GM18499 (cell line): Measurements from ENCODE around the gene LILRA6.
"Not testable (repeated sequence)": the region's sequence is repeated elsewhere in the genome, so short reads cannot be mapped to it uniquely, and the experiment has no call there.

ENCODE experiments used
- ATAC-seq: cut with Tn5 transposase; IDR thresholded peaks from one replicate; pipeline ENCODE4 v1.9.1; 2021; ENCODE audit warnings: moderate number of reproducible peaks; ENCODE audit not compliant: insufficient read depth, unreplicated experiment

LILRA6 gene

DNA sequence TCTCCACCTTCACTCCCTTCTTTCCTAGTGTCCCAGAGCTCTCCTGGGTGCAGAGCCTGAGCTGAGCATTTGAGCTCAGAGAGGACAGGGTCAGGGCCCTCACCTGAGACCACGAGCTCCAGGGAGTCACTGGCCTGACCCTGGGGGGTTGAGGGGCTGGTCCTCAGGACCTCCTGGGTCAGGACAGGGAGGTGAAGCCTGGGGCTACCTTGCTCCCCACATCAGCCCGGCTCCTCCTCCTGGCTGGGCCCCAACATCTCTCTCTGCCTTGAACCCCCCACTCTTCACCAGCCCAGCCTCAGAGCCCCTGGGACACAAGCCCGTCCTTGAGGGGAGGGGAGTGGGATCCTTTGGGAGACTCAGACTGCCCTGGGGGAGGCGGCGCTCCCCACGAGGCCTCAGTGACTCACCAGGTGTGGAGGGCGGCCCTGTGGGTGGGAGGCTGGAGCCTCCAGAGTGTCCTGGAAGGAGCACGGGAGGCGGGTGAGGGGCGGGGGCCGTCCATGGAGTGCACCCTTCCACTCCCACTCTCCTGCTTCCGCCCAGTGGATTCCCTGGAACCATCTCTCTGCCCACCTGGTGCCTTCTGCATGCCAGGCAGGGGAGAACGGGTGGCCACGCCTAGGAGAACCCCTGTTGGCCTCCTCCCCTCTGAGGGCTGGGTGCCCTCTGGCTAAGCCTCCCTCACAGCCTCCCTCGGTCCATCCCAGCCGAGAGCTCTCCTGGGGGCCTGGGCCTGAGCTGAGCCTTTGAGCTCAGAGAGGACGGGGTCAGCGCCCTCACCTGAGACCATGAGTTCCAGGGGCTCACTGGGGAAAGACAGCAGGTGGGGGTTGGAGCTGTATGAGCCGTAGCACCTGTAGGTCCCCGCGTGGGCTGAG lies 2.9 kb downstream of the LILRA6 start:
- ATAC-seq = not testable (repeated sequence)

DNA sequence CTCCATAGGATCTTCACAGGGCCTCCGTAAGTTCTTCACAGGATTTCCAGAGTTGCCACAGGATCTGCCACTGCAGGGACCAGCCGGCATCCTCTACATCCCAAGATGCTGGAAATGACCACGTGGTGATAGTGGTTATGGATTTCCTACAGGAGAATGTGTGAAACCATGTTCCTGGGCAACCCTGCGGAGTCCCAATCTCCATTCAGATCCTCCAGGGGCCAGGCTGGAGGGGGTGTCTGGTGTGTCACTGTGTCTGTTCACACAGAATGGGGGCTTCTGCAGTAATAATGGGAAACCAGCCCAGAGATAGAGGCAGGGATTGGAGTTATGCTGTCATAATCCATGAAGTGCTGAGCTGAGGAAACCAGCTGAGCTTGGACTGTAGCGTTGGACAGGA lies 8.6 kb downstream of the LILRA6 start:
- ATAC-seq = no peak

DNA sequence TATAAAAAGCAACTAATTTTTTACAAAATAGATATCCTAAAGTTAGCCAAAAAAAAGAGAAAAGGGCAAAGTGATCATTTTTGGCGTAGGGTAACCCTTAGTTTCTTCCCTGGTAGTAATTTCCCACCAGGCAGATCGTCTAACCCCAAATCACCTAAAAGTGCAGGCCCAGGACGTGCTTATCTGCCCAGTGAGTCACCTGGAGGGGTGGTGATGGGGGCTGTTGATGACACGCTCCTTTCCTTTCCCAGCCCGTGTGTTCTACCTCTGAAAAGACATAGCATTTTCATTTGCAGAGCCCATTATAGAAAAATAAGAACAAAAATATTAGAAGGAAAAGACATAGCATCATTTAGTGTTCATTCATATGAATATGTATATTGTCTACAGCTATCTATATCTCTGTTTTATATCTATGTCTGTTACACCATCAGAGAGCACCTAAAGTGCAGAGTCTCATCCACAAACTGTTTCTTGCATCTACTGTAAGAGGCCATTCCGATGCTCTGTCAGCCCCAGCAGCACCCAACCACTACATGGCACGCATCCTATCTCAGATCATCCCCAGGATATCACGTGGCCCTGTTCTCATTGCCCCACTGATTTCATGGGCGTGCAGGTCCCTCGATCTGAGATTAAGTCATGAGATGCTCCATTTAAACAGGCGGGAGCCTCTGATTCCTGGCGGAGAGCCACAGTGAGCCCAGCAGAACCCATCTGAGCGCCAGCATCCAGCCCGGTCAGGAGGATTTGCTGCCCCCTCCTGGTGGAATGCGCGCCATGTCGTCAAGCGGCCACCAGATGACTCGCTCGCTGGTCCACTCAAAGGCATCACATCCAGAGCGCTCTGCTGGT lies 11.3 kb downstream of the LILRA6 start:
- ATAC-seq = no peak

DNA sequence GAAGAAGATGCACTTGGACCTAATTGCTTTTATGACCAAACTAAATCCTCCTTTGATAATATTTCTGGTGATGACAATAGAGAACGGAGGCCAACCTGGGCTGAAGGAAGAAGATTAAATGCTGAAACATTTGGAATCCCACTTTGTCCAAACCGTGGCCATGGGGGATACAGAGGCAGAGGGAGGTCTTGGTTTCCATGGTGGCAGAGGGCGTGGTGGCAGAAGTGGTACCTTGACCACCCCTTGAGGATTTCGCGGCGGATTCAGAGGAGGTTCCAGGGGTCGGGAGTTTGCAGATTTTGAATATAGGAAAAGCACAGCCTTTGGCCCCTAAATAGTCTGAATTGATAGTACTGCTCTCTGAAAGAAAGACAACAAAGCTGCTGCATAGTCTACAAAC lies 12.6 kb downstream of the LILRA6 start:
- no peak for ATAC-seq

DNA sequence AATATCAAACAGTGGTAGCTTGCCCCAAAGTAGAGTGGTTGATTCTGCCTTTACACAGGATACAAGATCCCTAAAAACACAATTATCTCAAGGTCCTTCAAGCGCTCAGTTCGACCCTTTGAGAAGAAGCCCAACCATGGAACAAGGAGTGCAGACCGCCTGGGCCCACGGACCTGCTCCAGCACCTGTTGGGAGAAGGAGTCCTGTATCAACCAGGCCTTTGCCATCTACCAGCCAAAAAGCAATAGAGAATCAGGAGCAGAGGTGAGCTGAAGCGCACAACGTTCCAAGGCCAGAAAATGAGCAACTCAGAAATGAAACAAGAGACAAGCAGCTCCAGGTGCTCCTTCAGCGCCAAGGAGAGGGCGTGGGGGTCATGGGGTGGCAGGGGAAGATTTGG lies 13.4 kb downstream of the LILRA6 start:
- no peak for ATAC-seq

DNA sequence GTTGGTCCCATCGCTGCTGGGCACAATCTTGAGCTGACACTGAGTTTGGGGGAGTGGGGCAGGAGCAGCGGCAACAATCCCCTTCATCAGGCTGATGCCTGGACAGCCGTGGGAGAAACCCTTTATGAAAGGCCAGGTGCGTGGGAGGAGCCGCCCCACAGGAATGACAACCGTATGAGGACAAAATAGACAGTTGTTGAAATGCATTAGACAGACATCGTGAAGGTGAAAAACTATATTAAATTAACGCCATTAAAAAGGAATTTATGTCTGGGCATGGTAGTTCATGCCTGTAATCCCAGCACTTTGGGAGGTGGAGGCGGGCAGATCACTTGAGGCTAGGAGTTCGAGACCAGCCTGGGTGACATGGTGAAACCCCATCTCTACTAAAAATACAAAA lies 18.0 kb downstream of the LILRA6 start:
- ATAC-seq = not testable (repeated sequence)

DNA sequence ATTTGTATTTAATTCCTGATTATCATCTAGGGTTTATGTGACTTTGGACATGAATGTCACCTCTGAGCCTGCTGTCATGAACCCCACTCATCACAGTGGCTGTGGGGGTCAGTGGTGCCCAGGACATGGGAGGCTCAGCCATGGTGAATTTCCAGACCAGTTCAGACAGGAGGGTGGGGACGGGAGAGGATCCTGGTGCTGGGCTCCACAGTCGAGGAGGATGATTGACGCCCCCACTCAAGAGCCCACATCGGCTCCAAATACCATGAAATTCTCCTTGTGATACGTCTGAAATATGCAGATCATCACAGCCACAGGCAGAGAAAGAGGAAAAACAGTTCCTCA lies 18.7 kb downstream of the LILRA6 start:
- not testable (repeated sequence) for ATAC-seq

DNA sequence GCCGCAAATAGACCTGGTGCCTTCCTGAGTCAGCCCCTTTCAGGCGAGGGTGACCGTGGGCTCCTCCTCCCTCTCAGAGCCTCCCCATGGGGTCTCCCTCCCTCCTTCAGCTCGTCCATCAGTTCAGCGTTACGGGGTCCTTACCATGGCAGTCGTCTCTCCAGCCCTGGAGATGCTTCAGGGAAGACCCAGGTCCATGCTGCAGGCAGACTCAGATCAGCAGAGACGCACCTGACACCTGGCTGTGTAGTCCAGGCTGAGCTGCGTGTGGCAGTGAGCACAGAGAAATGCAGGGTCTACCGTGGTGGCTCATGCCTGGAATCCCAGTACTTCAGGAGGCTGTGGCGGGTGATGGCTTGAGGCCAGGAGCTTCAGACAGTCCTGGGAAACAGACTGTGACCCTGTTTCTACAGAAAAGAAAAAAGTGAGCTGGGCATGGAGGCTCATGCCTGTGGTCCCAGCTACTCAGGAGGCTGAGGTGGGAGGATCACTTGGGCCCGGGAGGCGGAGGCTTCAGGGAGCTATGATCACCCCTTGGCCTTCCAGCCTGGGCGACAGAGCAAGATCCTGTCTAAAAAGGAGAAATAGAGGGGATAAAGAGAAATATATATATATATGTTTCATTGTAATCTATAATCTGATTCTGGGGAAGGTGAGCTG lies 19.2 kb downstream of the LILRA6 start:
- not testable (repeated sequence) for ATAC-seq

DNA sequence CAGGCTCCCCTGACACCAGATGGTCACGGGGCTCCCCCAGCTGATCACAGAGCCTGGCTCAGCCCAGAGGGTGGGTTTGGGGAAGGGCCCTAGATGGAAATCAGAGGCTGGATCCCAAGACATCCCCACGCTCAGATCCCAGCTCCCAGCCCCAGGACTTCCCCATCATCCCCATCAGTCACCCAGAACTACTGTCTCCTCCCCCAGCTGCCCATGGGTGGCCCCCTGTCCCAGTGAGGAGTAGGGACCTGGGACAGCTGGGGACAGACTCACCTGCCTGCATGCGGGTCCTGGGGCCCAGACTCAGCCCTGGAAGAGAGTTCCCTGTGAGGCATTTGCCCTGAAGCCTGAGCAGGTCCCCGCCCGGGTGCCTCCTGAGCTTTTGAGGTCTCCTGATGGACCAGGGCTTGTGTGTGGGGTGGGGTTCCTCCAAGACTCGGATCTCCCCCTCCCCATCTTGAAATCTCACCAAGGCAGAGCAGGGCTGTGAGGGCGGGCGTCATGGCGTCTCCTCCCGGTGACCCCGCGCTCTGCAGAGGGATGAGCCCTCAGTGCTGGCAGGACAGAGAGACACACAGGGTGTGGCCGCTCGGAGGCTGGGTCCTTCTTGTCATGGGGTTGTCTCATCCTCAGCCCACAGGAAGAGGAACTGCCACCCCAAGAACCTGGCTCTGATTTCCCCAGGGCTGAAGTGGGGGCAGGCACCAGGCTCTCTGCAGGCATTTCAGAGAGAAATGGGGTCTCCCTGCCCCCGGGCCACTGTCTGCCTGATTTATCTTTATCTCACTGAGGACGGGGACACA lies 19.9 kb downstream of the LILRA6 start, which contains the start of gene LILRB3:
Gene LILRB3, minus strand, starts transcription at position 534 of the 803 bp plus-strand sequence. Its CDS starts 31 bp downstream, at position 503.
- not testable (repeated sequence) for ATAC-seq

DNA sequence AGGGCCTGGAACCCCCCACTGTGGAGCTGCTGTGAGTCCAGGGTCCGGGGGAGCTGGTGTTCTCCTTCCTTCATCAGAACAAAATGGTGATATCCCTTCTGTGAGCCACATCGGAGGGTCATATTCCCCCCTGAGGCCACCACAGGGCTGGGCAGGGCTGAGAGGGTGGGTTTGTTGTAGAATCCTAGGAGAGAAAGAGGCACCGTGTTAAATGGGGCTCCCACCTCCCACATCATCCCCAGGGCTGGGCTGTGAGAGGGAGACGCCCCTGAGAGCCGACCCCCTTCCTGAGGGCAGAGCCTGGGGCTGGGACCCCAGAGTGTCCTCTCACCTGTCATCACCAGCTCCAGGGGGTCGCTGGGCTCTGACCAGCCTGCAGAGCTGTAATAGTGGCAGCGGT lies 20.6 kb downstream of the LILRA6 start:
- ATAC-seq = not testable (repeated sequence)

DNA sequence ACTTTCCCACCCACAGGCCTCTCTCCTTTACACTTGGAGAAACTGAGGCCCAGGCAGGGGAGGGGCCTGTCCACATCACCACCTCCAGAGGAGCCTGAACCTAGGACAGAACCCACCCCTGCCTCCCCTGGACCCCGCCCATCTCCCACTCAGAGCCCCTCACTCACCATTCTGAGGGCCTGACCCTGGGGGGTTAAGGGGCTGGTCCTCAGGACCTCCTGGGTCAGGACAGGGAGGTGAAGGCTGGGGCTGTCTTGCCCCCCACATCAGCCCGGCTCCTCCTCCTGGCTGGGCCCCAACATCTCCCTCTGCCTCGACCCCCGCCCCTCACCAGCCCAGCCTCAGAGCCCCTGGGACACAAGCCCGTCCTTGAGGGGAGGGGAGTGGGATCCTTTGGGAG lies 22.9 kb downstream of the LILRA6 start:
- ATAC-seq = not testable (repeated sequence)

DNA sequence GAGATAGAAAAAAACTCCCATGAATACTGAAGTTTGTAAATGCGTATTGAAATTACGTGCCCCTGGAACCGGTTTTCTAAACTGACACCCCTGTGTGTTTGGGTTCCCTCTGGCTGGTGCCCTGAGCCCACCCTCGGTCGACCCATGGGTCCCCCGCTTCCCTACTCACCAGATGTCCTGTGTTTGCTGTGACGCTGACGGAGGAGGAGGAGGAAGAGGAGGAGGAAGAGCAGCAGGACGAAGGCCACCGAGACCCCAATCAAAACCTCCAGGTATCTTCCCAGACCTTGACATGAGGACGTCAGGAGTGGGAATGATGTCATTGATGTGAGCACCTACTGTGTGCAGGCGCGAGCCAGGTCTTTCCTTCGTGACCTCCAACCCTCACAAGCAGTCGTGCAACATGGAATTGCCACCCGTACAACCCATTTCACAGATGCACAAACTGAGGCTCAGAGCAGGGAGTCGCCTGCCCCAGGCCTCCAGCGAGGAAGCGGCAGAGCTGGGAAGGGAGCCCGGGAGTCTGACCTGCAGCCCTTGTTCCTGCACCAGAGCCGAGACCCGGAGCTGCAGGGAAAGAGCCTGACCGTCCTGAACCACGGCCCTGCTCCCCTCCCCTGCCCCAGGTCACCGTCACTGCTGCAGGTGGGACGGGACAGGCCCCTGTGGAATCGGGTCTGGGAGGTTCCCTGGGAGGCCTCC lies 23.5 kb downstream of the LILRA6 start:
- no peak for ATAC-seq

DNA sequence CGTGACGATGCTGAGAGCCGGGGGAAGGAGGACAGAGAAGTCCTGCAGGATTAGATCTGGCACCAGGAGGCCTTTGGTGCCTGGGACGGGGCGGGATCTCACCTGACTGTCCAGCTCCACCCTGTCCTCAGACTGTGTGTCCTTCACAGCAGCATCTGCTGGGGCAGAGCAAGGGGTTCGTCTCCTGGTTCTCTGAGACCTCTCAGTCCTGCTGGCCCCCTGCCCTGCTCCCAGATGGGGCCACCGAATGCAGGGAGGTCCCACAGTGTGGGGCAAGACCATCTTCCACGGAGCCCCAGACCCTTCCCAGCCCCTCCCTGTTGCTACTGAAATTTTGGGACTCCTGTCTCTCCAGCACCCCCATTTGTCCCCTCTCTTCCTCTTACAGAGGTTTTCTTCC lies 24.3 kb downstream of the LILRA6 start:
- ATAC-seq = no peak

DNA sequence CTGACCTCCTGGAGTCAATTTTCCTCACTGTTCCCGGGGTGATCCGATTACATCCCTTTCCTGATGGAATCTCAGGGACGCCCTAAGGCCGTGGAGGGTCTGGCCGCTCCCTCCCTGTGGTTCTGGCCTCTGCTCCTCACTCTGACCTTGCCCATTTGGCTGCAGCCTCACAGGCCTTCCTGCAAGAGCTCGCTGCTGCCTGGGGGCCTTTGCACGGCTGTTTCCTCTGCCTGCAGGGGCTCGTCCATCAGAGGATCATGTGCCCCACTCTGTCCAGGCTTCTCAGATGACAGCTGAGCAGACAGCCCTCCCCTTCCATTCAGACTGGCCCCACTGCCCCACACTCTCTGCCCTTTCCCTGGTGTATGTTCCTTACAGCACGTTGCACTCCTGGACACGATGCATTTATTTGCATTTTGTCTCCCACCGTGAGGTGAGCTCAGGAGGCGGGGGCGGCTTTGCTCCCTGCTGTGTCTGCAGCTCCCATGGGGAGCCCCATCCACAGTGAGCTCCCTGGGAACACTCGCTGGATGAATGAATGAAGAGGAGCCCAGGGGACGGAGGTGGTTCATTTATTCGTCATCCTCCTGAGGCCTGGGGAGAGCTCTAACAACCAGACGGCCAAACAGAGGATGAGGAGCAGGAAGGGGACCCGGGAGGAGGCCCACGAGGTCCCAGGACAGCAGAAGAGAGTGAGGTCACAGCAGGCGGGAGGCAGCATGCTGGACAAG lies 24.9 kb downstream of the LILRA6 start:
- not testable (repeated sequence) for ATAC-seq

DNA sequence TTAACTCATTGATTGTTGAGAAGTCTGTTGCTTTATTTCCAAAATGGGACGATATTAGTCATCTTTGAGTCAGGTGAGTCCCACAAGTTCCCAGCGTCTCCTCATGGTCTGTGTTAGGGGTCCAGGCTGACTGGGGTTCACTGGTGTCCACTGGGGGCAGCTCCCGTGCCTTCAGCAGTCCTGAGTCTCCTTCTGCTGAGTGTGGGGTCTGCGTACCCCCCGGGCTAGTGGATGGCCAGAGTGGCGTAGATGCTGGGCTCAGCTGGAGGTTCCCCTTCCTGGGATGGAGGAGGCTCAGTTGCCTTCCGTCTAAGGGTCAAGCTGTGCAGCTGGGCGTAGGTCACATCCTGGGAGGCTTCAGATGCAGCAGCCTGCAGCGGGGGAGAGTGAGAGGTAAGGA lies 25.7 kb downstream of the LILRA6 start:
- ATAC-seq = no peak

DNA sequence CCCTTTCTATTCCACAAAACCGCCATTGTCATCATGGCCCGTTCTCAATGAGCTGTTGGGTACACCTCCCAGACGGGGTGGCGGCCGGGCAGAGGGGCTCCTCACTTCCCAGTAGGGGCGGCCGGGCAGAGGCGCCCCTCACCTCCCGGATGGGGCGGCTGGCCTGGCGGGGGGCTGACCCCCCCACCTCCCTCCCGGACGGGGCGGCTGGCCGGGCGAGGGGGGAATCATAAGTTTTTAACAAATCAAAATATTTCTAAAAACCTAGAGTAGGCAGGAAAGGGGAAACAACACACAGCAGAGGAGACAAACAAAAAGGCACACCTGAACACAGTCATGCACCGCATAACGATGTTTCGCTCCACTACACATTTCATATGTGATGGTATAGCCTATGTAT lies 27.9 kb downstream of the LILRA6 start:
- ATAC-seq = not testable (repeated sequence)

DNA sequence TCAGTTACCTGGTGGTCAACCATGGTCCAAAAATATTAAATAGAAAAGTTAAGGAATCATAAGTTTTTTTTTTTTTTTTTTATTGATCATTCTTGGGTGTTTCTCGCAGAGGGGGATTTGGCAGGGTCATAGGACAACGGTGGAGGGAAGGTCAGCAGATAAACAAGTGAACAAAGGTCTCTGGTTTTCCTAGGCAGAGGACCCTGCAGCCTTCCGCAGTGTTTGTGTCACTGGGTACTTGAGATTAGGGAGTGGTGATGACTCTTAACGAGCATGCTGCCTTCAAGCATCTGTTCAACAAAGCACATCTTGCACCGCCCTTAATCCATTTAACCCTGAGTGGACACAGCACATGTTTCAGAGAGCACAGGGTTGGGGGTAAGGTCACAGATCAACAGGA lies 28.4 kb downstream of the LILRA6 start:
- ATAC-seq = not testable (repeated sequence)

DNA sequence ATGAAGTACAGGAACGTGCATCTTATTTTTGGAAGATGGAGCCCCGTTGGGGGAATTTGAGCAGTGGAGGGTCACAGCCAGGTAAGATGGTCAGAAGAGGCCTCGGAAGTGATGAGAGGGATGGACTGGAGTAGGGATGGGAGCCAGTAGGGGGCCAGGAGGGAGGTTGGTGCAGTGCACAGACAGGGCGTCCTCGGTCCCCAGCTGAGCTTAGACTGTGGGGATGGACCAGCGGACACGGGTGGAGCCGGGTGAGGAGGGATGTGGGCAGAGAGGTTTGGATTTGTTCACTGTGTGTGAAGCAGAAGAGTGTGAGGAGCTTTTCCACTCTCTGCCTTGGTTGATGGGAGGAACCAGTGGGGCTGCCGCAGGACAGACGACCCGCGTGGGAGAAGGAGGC lies 31.4 kb downstream of the LILRA6 start:
- ATAC-seq = no peak
